ENCODE data around the gene GPR157. TPM values are rescaled to one million over a fixed set of nuclear protein-coding genes. Genes with fewer than 3 reads are reported as not detected.

The GPR157 gene
- total and polyA plus RNA-seq, 8 donors: 0.15 to 16.5 (median 4.5) TPM

DNA sequence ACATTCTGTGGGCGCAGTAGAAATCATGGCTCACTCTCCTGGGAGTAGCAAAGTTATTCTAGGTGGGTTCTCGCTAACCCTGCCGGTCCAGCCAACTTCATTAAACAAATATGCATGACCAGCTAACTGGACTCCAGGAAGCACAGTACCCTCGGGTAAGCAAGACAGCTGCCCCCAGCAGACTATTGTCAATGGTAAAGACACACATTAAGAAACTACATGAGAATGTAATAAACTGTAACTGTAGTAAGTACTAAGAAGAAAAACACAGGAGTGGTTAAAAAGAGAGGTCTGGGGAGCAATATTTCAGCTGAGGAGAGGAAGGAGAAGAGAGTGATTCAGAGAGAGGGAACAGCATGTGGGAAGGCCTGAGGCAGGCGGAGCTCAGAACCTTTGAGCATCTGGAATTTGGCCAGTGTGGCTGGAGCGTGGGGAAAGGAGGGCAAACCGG, 66.9 kb downstream of the GPR157 start:
- WGBS, 5 donors: 42 to 71% (median 58%) methylated on average over 7 of the region's 7 CpGs
- Histone ChIP-seq H3K9me3 (no peaks in the 10 kb centered on the region), H3K4me1 (peaks cover 0 to 21% (median 6%) of the 10 kb centered on the region in 4 donors), H3K36me3 (no peaks in the 10 kb centered on the region), H3K27ac (no peak overlapping the region), H3K4me3 (no peak overlapping the region), H3K27me3 (no peaks in the 10 kb centered on the region)
- DNase-seq: no peak
- intact Hi-C loops (cut with DNase I; ENCODE audit: low total_unique reads): no loop called here
- TF ChIP-seq, protein P1, sequence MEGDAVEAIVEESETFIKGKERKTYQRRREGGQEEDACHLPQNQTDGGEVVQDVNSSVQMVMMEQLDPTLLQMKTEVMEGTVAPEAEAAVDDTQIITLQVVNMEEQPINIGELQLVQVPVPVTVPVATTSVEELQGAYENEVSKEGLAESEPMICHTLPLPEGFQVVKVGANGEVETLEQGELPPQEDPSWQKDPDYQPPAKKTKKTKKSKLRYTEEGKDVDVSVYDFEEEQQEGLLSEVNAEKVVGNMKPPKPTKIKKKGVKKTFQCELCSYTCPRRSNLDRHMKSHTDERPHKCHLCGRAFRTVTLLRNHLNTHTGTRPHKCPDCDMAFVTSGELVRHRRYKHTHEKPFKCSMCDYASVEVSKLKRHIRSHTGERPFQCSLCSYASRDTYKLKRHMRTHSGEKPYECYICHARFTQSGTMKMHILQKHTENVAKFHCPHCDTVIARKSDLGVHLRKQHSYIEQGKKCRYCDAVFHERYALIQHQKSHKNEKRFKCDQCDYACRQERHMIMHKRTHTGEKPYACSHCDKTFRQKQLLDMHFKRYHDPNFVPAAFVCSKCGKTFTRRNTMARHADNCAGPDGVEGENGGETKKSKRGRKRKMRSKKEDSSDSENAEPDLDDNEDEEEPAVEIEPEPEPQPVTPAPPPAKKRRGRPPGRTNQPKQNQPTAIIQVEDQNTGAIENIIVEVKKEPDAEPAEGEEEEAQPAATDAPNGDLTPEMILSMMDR (IDR thresholded peaks at IDR 0.05): no peak
- TF ChIP-seq EP300 (IDR thresholded peaks at IDR 0.05) (no peak), POLR2AphosphoS5 (IDR thresholded peaks at IDR 0.05) (no peak), POLR2A (IDR thresholded peaks at IDR 0.05) (no peak)

DNA sequence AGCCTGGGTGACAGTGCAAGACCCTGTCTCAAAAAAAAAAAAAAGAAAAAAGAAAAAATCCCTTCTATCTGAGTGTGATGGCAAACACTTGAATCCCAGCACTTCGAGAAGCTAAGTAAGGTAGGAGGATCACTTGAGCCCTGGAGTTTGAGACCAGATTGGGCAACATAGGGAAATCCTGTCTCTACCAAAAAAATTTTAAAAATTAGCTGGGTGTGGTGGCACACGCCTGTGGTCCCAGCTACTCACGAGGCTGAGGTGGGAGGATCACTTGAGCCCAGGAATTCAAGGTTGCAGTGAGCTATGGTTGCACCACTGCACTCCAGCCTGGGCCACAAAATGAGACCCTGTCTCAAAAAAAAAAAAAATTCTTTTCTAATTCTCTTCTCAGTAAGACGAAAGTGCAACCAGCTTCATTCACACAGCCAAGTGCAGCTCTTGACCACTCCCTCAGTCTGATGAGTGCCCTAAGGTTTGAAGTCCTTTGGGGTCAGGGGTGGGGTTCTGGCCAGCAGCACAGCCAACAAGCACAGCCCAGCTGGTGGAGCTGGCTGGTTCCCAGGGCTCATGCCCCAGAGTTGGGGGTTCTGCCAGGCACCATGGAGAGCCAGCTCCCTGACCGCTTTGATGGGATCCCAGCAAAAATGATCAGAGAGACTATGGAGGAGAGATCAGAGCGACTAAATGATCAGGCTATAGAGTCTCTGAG, 67.5 kb downstream of the GPR157 start:
- WGBS, 5 donors: 59 to 83% (median 61%) methylated on average over 6 of the region's 6 CpGs
- Histone ChIP-seq H3K27ac (no peak overlapping the region), H3K4me3 (no peak overlapping the region), H3K27me3 (no peaks in the 10 kb centered on the region), H3K36me3 (no peaks in the 10 kb centered on the region), H3K4me1 (peaks cover 0 to 21% (median 4%) of the 10 kb centered on the region in 4 donors), H3K9me3 (no peaks in the 10 kb centered on the region)
- intact Hi-C loops (cut with DNase I; ENCODE audit: low total_unique reads): no loop called here
- no peak for DNase-seq
- TF ChIP-seq POLR2A (IDR thresholded peaks at IDR 0.05): no peak
- TF ChIP-seq, protein P1 (IDR thresholded peaks at IDR 0.05): no peak
- TF ChIP-seq POLR2AphosphoS5 (IDR thresholded peaks at IDR 0.05): no peak
- TF ChIP-seq EP300 (IDR thresholded peaks at IDR 0.05): no peak

- TF ChIP-seq POLR2A (IDR thresholded peaks at IDR 0.05): no peak
- TF ChIP-seq POLR2AphosphoS5 (IDR thresholded peaks at IDR 0.05): no peak
- TF ChIP-seq, protein P1 (IDR thresholded peaks at IDR 0.05): no peak
- no peak for TF ChIP-seq EP300 (IDR thresholded peaks at IDR 0.05)
- DNase-seq: no peak
- no peaks in the 10 kb centered on the region for H3K27me3 ChIP-seq
- peaks cover 0 to 18% (median 4%) of the 10 kb centered on the region in 4 donors for H3K4me1 ChIP-seq
- H3K4me3 ChIP-seq: no peak overlapping the region
- 77 to 89% (median 86%) methylated on average over 4 of the region's 4 CpGs for WGBS, 5 donors
- intact Hi-C loops (cut with DNase I; ENCODE audit: low total_unique reads): no loop called here
- H3K36me3 ChIP-seq: peaks cover 0 to 4% (median 0%) of the 10 kb centered on the region in 4 donors
- H3K9me3 ChIP-seq: no peaks in the 10 kb centered on the region
- no peak overlapping the region for H3K27ac ChIP-seq
Observed at GRCh38 chr1:9059891-9060744, 68.8 kb downstream of the GPR157 start.

GRCh38 chr1:9058465-9058864, 70.4 kb downstream of the GPR157 start:
- peaks cover 0 to 4% (median 0%) of the 10 kb centered on the region in 4 donors for H3K36me3 ChIP-seq
- H3K27ac ChIP-seq: no peak overlapping the region
- H3K4me3 ChIP-seq: no peak overlapping the region
- WGBS, 5 donors: 37 to 71% (median 52%) methylated on average over 2 of the region's 2 CpGs
- TF ChIP-seq EP300 (IDR thresholded peaks at IDR 0.05) (no peak), POLR2A (IDR thresholded peaks at IDR 0.05) (no peak)
- H3K4me1 ChIP-seq: peaks cover 0 to 9% (median 4%) of the 10 kb centered on the region in 4 donors
- DNase-seq: no peak
- no peaks in the 10 kb centered on the region for H3K9me3 ChIP-seq
- intact Hi-C loops (cut with DNase I; ENCODE audit: low total_unique reads): no loop called here
- H3K27me3 ChIP-seq: no peaks in the 10 kb centered on the region
